GM21723 (cell line): ENCODE results near the gene CCT6B.
"Not testable (repeated sequence)": the region's sequence is repeated elsewhere in the genome, so short reads cannot be mapped to it uniquely, and the experiment has no call there.

Source experiments
- ATAC-seq: cut with Tn5 transposase; IDR thresholded peaks from one replicate; pipeline ENCODE4 v1.9.1; 2021; ENCODE audit warnings: mild to moderate bottlenecking, moderate library complexity; ENCODE audit not compliant: unreplicated experiment

Gene CCT6B

DNA sequence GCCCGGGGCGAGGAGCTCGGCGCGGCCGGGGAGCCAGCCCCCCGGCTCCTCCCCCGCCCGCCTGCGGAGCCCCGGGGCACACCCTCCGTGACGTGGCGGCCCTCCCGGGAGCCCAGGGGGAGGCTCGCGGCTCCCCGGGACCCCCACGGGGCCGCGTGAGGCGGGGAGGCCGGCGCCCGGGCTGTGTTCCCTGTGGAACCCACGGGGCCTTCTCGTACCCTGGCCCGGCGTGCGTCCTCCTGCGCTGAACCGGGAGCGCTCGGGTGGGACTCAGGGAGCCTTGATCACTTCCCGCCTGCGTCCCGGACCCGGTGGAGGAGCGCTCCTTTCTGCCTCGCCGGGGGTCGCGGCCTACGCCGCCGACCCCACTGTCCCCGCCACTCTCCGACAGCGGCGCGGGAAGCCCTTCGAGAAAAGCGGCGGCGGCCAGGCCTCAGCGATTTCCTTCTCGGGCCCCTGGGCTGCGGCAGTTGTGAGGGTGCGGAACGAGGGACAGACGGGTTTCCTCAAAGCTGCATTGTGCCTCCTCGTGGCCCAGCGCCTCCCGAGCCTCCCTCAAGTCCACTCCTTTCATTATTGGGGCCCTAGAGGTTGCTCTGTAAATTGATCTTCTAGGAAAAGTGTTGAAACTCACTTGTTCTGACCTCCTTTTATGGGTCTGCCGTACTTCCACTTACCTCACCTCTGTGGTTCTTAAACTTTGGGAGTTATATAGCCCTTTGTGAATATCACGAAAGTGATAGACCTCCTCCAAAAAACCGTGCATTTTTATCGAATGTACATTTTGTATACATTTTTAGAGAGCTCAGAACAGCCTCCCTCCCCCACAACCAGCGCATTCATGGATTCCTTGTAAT, 19.6 kb upstream of the CCT6B start:
- ATAC-seq: peak; percentile 85

DNA sequence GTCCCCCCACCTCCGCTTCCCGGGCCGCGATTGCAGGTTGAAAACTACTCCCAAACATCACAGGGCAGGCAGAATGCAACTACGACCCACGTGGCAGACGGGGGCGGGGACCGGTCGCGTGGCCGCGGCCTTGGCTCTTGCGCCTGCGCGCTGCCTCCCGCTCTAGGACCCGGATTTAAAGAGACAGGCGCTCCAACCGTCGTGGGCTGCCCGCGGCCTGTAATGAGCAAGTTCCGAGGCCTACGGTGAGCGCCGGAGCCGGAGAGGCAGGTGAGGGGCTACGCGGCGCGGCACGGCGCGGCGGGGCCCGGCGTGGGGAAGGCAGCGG, 19.1 kb upstream of the CCT6B start, which contains the start of gene LIG3:
TSS of gene LIG3 (plus strand) at position 160 of the 328 bp plus-strand sequence. CDS start 2,494 bp downstream, outside the sequence.
- ATAC-seq: peak; percentile 78

- ATAC-seq: no peak
These were observed 18.5 kb upstream of the CCT6B start for GRCh38 chr17:34979650-34980352.

DNA sequence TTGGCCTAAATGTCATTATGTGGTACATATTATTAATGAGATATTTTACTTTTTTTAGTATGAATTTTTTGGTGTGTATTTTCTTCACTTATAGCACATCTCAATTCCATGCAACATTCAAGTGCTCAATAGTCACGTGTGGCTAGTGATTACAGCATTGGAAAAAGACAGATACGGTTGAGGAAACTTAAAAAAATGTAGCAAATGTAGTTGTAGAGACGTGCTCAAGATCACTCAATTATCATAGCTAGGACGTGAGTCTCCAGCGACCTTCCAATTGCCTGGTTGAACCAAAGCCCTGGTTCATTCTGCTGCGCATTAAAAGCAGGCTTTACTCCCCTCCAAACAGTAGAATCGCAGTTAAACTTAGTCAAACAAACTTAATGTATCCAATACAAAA, 17.9 kb upstream of the CCT6B start:
- no peak for ATAC-seq

- ATAC-seq: no peak
These were observed 13.8 kb upstream of the CCT6B start for GRCh38 chr17:34974794-34975785.

DNA sequence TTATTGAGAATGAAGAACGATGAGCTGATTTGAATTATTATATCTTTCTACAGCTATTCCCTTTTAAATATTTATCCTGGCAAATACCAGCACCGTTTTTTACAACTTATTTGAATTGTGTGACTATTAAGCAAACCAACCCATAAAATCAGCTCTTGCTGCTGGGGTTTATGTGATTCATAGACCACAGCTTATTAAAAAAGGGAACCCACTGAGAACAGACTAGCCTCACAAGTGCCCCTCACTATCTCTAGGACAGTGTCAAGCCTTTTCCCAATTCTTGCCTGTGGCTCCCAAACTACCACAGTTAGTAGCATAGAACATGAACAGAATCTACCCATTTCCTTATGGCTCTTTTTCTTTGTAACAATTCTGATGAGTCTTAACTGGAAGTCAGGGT, 12.9 kb upstream of the CCT6B start:
- ATAC-seq: no peak

- ATAC-seq: no peak
These were observed 2.8 kb downstream of the CCT6B start for GRCh38 chr17:34958438-34958837.

DNA sequence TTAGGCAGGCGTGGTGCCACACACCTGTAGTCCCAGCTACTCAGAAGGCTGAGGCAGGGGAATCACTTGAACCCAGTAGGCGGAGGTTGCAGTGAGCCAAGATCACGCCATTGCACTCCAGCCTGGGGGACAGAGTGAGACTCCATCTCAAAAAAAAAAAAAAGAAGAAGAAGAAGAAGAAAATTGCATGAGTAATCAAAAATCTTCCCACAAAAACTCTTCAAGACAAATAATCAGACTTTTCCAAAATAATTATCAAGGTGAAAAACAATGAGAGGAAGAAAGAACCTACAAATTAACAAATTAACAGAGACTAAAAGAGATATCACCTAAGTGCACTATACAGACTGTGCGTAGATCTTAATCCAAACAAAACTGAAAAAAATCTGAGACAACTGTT, 10.5 kb downstream of the CCT6B start:
- not testable (repeated sequence) for ATAC-seq

DNA sequence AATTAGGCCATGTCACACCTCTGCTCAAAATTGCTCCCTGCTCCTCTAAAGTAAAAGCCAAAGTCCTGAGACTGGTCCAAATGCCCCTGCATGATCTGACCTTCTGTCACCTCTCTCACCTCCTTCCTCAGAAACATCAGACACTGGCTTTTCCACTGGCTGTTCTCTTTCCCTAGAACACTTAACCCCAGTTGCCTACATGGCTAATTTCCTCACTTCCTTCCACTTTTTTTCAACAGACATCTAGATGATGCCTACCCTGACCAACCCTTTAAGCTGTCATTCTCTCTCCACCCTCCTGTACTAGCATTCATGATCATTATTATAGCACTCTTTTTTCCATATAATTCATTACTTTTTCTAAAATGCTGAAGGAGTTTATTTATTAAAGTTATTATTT, 31.0 kb downstream of the CCT6B start:
- ATAC-seq: no peak

GRCh38 chr17:34926661-34927060, 34.6 kb downstream of the CCT6B start:
- no peak for ATAC-seq

- ATAC-seq: no peak
These were observed 40.6 kb downstream of the CCT6B start for GRCh38 chr17:34920676-34921075.

DNA sequence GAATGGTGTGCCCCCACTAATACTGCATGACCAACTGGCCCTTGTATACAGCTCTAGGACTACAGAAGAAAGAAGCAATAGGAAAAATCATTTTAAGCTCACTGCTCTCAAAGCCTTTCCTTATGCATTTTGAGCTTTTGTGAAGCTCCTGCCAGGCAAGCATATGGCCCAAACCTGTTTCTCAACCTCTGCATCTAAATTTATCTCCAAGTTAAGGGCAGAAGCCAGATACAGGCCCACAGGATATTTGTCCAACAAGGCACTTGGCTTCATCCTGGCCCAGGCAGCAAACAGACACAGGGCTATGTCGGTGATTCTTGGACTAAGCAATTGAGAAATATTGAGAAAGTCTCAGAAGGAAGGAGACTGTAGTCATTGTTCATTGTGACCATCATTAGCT, 43.9 kb downstream of the CCT6B start:
- no peak for ATAC-seq

- ATAC-seq: no peak
These were observed 45.1 kb downstream of the CCT6B start for GRCh38 chr17:34916120-34916519.

GRCh38 chr17:34913001-34913400, 48.3 kb downstream of the CCT6B start:
- ATAC-seq: no peak

DNA sequence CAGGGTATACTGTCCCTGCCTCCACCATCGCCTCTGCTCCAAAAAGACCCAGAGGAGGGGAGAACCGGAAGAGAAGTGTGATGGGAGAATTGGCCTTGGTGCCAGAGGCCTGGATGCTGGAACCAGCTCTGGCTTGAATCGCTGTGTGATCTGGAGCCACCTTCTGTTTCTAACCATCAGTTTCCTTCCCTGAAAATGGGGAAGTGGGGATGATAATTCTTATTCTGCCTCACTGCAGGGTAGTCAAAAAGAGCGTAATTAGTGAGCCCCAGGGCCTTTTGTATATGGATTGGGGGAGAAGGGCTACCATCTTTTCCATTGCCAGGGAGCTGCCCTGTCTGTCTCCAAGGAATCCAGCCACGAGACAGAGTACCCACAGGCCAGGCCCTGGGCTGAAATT, 52.2 kb downstream of the CCT6B start:
- no peak for ATAC-seq

DNA sequence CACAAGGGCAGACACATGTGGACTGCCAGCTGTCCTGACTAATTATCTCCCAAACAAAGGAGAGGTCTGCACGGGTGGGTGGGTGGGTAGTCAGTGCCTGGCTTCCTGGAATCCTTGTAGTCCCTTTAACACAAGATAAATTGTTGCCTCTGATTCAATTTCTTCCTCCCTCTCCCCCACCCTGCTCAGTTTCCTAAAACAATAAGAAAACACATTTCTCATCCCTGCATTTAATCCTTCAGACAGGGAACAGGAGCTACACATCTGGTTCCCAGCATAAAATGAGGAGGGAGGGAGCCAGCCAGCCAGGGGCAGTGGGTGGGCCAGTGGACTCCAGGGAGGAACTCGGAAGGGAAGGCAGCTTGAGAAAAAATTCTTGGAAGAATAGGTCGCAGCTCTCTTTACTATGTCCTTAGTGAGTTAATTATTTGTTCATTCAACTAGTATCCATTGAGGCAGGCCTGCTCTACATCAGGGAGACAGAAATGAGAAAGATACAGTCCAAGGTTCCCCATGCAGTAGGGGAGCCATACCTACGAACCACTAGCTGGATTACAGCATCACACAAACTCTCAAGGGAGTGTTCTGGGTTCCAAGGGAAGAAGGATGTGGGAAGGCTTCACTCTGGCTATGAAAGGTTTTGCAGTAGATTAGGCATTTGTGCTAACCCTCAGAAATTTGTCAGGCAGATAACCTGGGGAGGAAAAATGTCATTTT, 58.3 kb downstream of the CCT6B start:
- ATAC-seq: no peak

DNA sequence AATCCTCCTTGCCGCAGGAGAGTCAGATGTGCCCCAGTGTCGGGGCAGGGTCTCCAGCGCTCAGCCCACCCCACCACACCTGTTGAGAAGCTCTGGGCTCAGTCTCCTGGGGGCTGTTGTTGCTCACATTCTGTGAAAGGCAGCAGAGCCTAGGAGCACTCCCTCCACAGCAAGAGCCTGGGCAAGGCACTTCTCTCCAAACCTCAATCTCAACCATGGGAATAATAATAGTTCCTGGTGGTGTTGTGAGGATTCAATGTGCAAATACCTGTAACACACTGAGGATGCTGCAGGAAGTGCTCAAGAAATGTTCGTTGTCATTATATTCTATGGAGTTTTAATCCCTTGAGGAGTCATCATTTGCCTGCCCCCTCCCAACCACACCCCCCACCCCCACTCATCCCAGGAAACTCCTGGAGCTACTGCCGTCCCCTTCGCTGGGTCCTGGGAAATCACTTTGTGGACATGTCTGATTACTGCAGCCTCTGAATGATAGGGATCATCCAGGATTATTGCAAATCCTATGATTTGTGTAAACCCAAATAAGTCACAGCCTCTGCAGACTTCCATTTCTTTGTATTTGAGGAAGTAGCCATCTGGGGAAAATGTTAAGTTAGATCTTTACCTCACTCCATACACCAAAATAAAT, 61.5 kb downstream of the CCT6B start:
- no peak for ATAC-seq

DNA sequence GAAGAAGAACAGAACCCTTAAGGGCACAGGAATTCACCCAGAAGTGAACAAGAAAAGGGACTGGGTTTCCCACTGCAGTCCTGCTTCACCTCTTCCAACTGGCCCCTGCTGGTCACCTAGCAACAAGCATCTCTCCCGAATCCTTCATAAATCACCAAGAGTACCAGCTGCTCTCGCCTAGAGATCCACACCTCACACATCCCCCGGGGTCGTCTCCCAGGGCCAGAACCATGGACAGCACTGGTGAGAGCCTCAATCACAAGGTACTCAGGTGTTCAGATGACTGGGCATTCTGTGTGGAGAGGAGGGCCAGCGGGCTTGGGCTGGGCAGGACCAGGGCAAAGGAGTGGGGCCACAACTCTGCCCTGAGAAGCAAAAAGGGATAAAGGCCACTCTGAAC, 65.9 kb downstream of the CCT6B start:
- no peak for ATAC-seq

GRCh38 chr17:34894964-34895363, 66.3 kb downstream of the CCT6B start:
- ATAC-seq: no peak
